PC-3 (cell line): ENCODE measurements around the gene NKIRAS1. TPM values are rescaled to one million over a fixed set of nuclear protein-coding genes. Genes with fewer than 3 reads are reported as not detected.
"Not testable (repeated sequence)": the region's sequence is repeated elsewhere in the genome, so short reads cannot be mapped to it uniquely, and the experiment has no call there.

Source experiments
- ATAC-seq: fragments of 200-7000 bp; cut with Tn5 transposase; 2 replicates; pipeline ENCODE4 v1.9.1; 2020; ENCODE audit warnings: mild to moderate bottlenecking, moderate library complexity
- BruUV-seq: library from RNA; stranded (reverse); fragments of 400-500 nt; replicated peaks from 2 replicates; lab custom pipeline; 2021; lab: Mats Ljungman, UMichigan
- CTCF ChIA-PET: fragments of 300-600 bp; sonication (Branson Sonifier 250); formaldehyde crosslinking; loops from one replicate; lab custom pipeline; 2022; ENCODE audit warnings: antibody characterized with exemption; lab: Charles Lee
- POLR2A ChIA-PET: fragments of 300-600 bp; sonication (Branson Sonifier 250); formaldehyde crosslinking; loops from one replicate; lab custom pipeline; 2022; ENCODE audit warnings: antibody characterized with exemption; ENCODE audit not compliant: unreplicated experiment; lab: Charles Lee
- DNase-seq: peaks from one replicate; pipeline ENCODE4 v3.0.0-alpha.2; 2015
- H2AFZ ChIP-seq: fragments of 300-600 bp; sonication (generic); 2 replicates; pipeline ENCODE4 v1.6.0; 2016; ENCODE audit warnings: antibody characterized with exemption, low read length
- H3F3A ChIP-seq: fragments of 300-600 bp; sonication (generic); one replicate; pipeline ENCODE4 v1.6.0; 2017; ENCODE audit warnings: antibody characterized with exemption, low read length, control low read depth, mild to moderate bottlenecking; ENCODE audit not compliant: unreplicated experiment
- H3K27ac ChIP-seq: fragments of 300-600 bp; sonication (generic); 2 replicates; pipeline ENCODE4 v1.5.1; 2016; ENCODE audit warnings: mild to moderate bottlenecking, low read length
- H3K27me3 ChIP-seq: fragments of 300-600 bp; sonication (generic); 2 replicates; pipeline ENCODE4 v1.6.1; 2016; ENCODE audit warnings: low read length, mixed read lengths
- H3K36me3 ChIP-seq: fragments of 300-600 bp; sonication (generic); 2 replicates; pipeline ENCODE4 v1.6.1; 2016; ENCODE audit warnings: low read depth, mixed run types, low read length, mixed read lengths
- H3K4me1 ChIP-seq: fragments of 300-600 bp; sonication (generic); 2 replicates; pipeline ENCODE4 v1.5.1; 2016; ENCODE audit warnings: low read length; ENCODE audit not compliant: insufficient read depth
- H3K4me2 ChIP-seq: fragments of 300-600 bp; sonication (generic); 2 replicates; pipeline ENCODE4 v1.6.0; 2016; ENCODE audit warnings: low read length
- H3K4me3 ChIP-seq: fragments of 300-600 bp; sonication (generic); 2 replicates; pipeline ENCODE4 v1.5.1; 2016; ENCODE audit warnings: mild to moderate bottlenecking, low read length, mixed read lengths
- H3K79me2 ChIP-seq: fragments of 300-600 bp; sonication (generic); 2 replicates; pipeline ENCODE4 v1.6.1; 2017; ENCODE audit warnings: low read length, mixed read lengths
- H3K9ac ChIP-seq: fragments of 300-600 bp; sonication (generic); 2 replicates; pipeline ENCODE4 v1.6.0; 2016; ENCODE audit warnings: mild to moderate bottlenecking, low read length
- H3K9me2 ChIP-seq: fragments of 300-600 bp; sonication (generic); replicated peaks from 2 replicates; pipeline ENCODE4 v1.6.1; 2016; ENCODE audit warnings: mixed run types, low read length, mixed read lengths
- H3K9me3 ChIP-seq: fragments of 300-600 bp; sonication (generic); 2 replicates; pipeline ENCODE4 v1.6.1; 2016; ENCODE audit warnings: low read length, mixed read lengths
- H4K20me1 ChIP-seq: fragments of 300-600 bp; sonication (generic); 2 replicates; pipeline ENCODE4 v1.6.1; 2016; ENCODE audit warnings: low read length, mixed read lengths
- EZH2 ChIP-seq: fragments of 300-600 bp; sonication (generic); IDR thresholded peaks from one replicate; pipeline ENCODE4 v1.6.1; 2017; ENCODE audit warnings: antibody characterized with exemption, mild to moderate bottlenecking, low read length; ENCODE audit not compliant: unreplicated experiment
- EZH2phosphoT487 ChIP-seq: fragments of 300-600 bp; sonication (generic); IDR thresholded peaks from 2 replicates; pipeline ENCODE4 v1.6.1; 2018; ENCODE audit warnings: mild to moderate bottlenecking, antibody characterized with exemption, low read length, borderline replicate concordance
- intact Hi-C: fragments of 100-400 bp; cut with micrococcal nuclease; formaldehyde crosslinking; loops from 2 replicates; pipeline ENCODE4 v1.9.0; 2023
- total RNA-seq: library from RNA; depleted of rRNA; stranded (reverse); fragments of >200 nt; gene quantifications from 2 replicates; pipeline ENCODE4 v1.2.3, GENCODE V29; 2014
- TF ChIP-seq, protein P1 (sequence below): fragments of 300-600 bp; sonication (generic); conservative IDR thresholded peaks from 2 replicates; pipeline ENCODE4 v1.5.1; 2017; ENCODE audit warnings: antibody characterized with exemption, low read depth, mild to moderate bottlenecking, low read length

NKIRAS1 gene
- total RNA-seq, 1 experiment from 2014 or later: 14.9 TPM

DNA sequence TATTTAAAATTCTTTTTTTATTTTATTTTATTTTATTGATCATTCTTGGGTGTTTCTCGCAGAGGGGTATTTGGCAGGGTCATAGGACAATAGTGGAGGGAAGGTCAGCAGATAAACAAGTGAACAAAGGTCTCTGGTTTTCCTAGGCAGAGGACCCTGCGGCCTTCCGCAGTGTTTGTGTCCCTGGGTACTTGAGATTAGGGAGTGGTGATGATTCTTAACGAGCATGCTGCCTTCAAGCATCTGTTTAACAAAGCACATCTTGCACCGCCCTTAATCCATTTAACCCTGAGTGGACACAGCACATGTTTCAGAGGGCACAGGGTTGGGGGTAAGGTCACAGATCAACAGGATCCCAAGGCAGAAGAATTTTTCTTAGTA lies 46.1 kb downstream of the NKIRAS1 start:
- ATAC-seq, H2AFZ ChIP-seq, intact Hi-C loops, POLR2A ChIA-PET, H3F3A ChIP-seq, DNase-seq, H3K27me3 ChIP-seq, H3K9me2 ChIP-seq, H3K4me1 ChIP-seq, CTCF ChIA-PET, H3K9me3 ChIP-seq, H3K4me2 ChIP-seq, BruUV-seq, H3K4me3 ChIP-seq, H3K36me3 ChIP-seq, H3K27ac ChIP-seq, H3K9ac ChIP-seq: not testable (repeated sequence)
- peaks cover 25% of the 10 kb centered on the region for H4K20me1 ChIP-seq
- H3K79me2 ChIP-seq: peaks cover 63% of the 10 kb centered on the region

DNA sequence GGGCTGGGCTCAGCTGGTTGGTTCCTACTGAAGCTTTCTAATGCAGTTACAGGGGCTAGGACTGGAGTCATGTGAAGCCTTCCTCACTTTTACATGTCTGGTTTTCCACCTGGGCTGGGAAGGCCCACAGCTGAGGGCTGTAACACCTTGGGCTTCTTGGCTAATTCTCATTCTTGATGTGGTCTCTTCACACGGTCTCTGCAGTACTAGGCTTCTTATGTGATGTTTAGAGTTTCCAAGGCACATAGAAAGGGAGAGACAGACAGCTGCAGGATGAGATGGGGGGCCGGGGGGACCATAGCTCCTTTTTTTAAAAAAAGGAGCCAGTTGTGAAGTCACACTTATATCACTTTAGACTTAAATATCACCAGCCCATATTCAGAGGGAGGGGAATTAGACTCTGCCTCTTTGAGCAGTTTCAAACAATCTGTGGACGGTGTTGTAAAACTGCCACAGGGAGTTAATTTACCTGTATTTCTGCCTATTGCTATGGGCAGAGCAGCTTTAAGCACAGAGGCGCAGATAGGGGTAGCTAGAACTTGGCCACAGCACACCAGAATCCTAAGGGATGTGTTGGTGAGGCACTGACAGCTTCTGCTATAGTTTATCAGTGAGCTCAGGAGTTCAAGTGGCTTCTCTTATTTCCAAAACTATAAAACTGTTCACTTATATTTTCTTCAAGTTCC lies 46.7 kb downstream of the NKIRAS1 start:
- Histone ChIP-seq H3K4me1 (peaks cover 7% of the 10 kb centered on the region; the same call in 1 of the 2 replicates), H3K9ac (no peak overlapping the region), H4K20me1 (peaks cover 26% of the 10 kb centered on the region), H3K27me3 (no peaks in the 10 kb centered on the region), H3F3A (no peaks in the 10 kb centered on the region), H3K4me3 (no peak overlapping the region), H3K27ac (no peak overlapping the region), H3K4me2 (no peak overlapping the region), H3K36me3 (no peaks in the 10 kb centered on the region), H3K9me3 (no peaks in the 10 kb centered on the region), H3K79me2 (peaks cover 63% of the 10 kb centered on the region), H2AFZ (no peak overlapping the region), H3K9me2 (no peaks in the 10 kb centered on the region)
- no TSS peak for BruUV-seq
- DNase-seq (no peak), ATAC-seq (no peak)
- ChIA-PET CTCF (no interaction called here), POLR2A (no interaction called here)
- TF ChIP-seq EZH2 (no peak), EZH2phosphoT487 (no peak)
- TF ChIP-seq, protein P1, sequence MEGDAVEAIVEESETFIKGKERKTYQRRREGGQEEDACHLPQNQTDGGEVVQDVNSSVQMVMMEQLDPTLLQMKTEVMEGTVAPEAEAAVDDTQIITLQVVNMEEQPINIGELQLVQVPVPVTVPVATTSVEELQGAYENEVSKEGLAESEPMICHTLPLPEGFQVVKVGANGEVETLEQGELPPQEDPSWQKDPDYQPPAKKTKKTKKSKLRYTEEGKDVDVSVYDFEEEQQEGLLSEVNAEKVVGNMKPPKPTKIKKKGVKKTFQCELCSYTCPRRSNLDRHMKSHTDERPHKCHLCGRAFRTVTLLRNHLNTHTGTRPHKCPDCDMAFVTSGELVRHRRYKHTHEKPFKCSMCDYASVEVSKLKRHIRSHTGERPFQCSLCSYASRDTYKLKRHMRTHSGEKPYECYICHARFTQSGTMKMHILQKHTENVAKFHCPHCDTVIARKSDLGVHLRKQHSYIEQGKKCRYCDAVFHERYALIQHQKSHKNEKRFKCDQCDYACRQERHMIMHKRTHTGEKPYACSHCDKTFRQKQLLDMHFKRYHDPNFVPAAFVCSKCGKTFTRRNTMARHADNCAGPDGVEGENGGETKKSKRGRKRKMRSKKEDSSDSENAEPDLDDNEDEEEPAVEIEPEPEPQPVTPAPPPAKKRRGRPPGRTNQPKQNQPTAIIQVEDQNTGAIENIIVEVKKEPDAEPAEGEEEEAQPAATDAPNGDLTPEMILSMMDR: no peak
- intact Hi-C loops: loop anchor here (5.0 kb wide), 1 partner anchor 63 kb away; the partner anchor contains the start of gene UBE2E1

DNA sequence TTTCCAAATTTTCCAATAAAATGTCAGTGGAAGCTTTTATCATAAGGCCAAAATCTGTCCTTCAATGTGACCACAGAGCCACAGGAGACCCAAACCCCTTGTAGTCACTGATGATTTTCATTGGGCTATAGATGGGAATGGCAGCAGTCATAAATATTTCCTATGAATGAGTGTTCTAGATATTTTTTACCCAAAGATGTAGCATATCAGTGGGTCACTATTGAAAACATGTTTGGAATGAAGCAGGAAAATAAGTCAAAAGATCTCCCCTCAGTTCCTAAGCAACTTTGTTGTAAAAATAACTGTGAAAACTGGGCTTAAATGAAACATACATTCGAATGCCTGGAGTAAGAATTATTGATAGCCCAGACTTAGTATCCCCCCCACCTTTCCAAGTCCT lies 49.0 kb downstream of the NKIRAS1 start:
- no peak for ATAC-seq
- Histone ChIP-seq H2AFZ (no peak overlapping the region), H3K4me1 (0 out of 2 replicates have a peak, but pooled peaks cover 4% of the 10 kb centered on the region), H3K9me2 (no peaks in the 10 kb centered on the region), H3K27ac (no peak overlapping the region), H3K4me2 (no peak overlapping the region), H3K27me3 (no peaks in the 10 kb centered on the region), H3K36me3 (peaks cover 3% of the 10 kb centered on the region; the same call in 1 of the 2 replicates), H3K4me3 (no peak overlapping the region), H3F3A (no peaks in the 10 kb centered on the region), H3K9ac (no peak overlapping the region), H4K20me1 (peaks cover 26% of the 10 kb centered on the region), H3K79me2 (peaks cover 62% of the 10 kb centered on the region), H3K9me3 (no peaks in the 10 kb centered on the region)
- ChIA-PET POLR2A (no interaction called here), CTCF (no interaction called here)
- TF ChIP-seq, protein P1: no peak
- no peak for TF ChIP-seq EZH2
- no peak for TF ChIP-seq EZH2phosphoT487
- BruUV-seq: no TSS peak
- intact Hi-C loops: loop anchor here (5.0 kb wide), 1 partner anchor 61 kb away; the partner anchor contains the start of gene UBE2E1
- no peak for DNase-seq
